Measurements from ENCODE around the gene AGGF1.

DNA sequence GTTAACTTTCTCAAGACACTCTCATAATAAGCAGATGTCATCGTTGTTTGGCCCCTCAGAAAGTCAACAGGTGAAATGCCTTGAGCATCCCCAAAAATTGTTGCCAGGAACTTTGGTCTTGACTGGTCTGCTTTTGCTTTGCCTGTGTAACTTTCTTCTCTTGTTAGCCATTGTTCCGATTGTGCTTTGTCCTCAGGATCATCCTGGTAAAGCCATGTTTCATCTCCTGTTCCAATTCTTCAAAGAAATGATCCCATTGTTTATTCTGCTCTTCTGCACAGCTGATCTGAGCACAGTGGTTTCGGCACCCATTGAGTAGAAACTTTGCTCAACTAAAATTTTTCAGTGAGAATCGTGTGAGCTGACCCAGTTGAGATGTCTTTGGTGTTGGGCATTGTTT lies 65.0 kb downstream of the AGGF1 start:
- TF ChIP-seq, protein P1, sequence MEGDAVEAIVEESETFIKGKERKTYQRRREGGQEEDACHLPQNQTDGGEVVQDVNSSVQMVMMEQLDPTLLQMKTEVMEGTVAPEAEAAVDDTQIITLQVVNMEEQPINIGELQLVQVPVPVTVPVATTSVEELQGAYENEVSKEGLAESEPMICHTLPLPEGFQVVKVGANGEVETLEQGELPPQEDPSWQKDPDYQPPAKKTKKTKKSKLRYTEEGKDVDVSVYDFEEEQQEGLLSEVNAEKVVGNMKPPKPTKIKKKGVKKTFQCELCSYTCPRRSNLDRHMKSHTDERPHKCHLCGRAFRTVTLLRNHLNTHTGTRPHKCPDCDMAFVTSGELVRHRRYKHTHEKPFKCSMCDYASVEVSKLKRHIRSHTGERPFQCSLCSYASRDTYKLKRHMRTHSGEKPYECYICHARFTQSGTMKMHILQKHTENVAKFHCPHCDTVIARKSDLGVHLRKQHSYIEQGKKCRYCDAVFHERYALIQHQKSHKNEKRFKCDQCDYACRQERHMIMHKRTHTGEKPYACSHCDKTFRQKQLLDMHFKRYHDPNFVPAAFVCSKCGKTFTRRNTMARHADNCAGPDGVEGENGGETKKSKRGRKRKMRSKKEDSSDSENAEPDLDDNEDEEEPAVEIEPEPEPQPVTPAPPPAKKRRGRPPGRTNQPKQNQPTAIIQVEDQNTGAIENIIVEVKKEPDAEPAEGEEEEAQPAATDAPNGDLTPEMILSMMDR (IDR thresholded peaks at IDR 0.05; ENCODE audit: insufficient read depth, low read length, poor library complexity, severe bottlenecking): no peak
- TF ChIP-seq EZH2phosphoT487 (conservative IDR thresholded peaks at IDR 0.05; ENCODE audit: low read length): no peak
